22Rv1 (cell line): Measurements from ENCODE around the gene CISH.

Source experiments
- H3K27ac ChIP-seq: fragments of 450-650 bp; 2 replicates; pipeline ENCODE4 v1.5.1; 2017
- CTCF ChIP-seq: fragments of 450-650 bp; IDR thresholded peaks from 2 replicates; pipeline ENCODE4 v1.5.1; 2017; ENCODE audit warnings: mild to moderate bottlenecking
- ZFX ChIP-seq: fragments of 450-650 bp; IDR thresholded peaks from 2 replicates; pipeline ENCODE4 v1.6.1; 2017; ENCODE audit warnings: antibody characterized with exemption, borderline replicate concordance

CISH gene

GRCh38 chr3:50609071-50609762 is 2.4 kb downstream of the CISH start:
- no peak overlapping the region for H3K27ac ChIP-seq
- TF ChIP-seq ZFX (no peak), CTCF (no peak)

DNA sequence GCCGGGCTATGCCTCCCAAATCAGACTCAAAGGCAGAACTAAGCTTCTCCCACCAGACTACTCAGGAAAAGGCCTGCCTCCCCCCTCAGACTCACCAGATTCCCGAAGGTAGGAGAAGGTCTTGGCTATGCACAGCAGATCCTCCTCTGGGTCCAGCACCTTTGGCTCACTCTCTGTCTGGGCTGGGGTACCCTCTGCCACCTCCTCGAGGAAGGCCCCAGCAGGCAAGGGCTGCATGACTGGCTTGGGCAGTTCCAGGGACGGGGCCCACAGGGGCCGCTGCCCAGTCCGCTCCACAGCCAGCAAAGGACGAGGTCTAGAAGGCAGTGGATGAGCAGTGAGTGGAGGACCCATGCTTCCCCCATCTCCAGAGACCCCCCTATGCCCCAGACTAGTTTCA is 3.3 kb downstream of the CISH start:
- TF ChIP-seq CTCF: no peak
- no peak for TF ChIP-seq ZFX
- no peak overlapping the region for H3K27ac ChIP-seq

DNA sequence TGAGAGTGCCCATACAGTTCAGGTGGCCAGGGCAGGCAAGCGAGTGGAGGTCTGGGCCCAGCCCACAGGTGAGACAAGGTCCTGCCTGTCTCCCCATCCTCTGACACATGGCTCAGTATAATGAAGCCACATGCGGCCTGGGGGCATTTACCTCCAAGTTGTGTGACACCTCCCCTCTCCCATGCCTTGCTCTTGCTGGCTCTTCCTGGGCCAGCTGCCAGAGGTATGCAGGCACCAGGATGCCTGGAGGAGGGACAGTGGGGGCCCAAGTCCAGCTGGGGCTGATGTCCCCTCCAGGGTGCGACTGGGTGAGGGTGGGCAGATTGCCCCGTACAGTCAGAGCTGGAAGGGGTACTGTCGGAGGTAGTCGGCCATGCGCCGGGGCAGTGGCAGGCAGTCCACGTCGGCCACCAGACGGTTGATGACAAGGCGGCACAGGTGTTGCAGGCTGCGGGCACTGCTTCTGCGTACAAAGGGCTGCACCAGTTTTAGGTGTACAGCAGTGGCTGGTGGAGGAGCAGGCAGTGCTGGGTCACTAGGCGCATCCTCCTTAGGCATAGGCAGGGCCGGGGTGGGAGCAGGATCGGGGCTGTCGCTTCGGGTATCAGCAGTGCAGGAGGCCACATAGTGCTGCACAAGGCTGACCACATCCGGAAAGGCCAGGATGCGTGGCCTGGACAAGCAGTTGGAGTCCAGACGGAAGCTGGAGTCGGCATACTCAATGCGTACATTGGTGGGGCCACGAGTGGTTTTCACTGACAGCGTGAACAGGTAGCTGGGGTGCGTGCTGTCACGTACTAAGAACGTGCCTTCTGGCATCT is 4.1 kb downstream of the CISH start:
- H3K27ac ChIP-seq: no peak overlapping the region
- TF ChIP-seq ZFX (no peak), CTCF (no peak)

GRCh38 chr3:50606596-50606995 is 5.0 kb downstream of the CISH start:
- no peak overlapping the region for H3K27ac ChIP-seq
- TF ChIP-seq CTCF (no peak), ZFX (no peak)

GRCh38 chr3:50605901-50606326 is 5.7 kb downstream of the CISH start:
- peak overlapping the region; percentile 56 for H3K27ac ChIP-seq
- TF ChIP-seq ZFX (no peak), CTCF (no peak)

GRCh38 chr3:50604628-50605588 is 6.7 kb downstream of the CISH start:
- peak overlapping the region; percentile 56 for H3K27ac ChIP-seq

More at GRCh38 chr3:50604628-50605588, 6.7 kb downstream of the CISH start:
- TF ChIP-seq ZFX: no peak
- no peak for TF ChIP-seq CTCF
